HepG2 (cell line): ENCODE results near the gene SCFD1. TPM values are rescaled to one million over a fixed set of nuclear protein-coding genes. Genes with fewer than 3 reads are reported as not detected.

Experiments
- ARNT ChIP-seq: fragments of 450-650 bp; IDR thresholded peaks from 2 replicates; pipeline ENCODE4 v1.6.1; 2017
- ATF1 ChIP-seq: IDR thresholded peaks from 2 replicates; pipeline ENCODE4 v1.6.1; 2016; ENCODE audit warnings: mild to moderate bottlenecking, control low read depth
- ATF5 ChIP-seq: sonication (generic); formaldehyde crosslinking; IDR thresholded peaks from 2 replicates; pipeline ENCODE4 v1.4.0; 2020; ENCODE audit warnings: mild to moderate bottlenecking, low read depth, missing genetic modification reagents
- BORCS8-MEF2B ChIP-seq: sonication (generic); formaldehyde crosslinking; IDR thresholded peaks from 2 replicates; pipeline ENCODE4 v1.8.0; 2022; ENCODE audit warnings: mild to moderate bottlenecking, missing genetic modification reagents
- ERF ChIP-seq: IDR thresholded peaks from 2 replicates; pipeline ENCODE4 v1.6.1; 2018; ENCODE audit warnings: missing biosample characterization, missing genetic modification reagents
- ETV5 ChIP-seq: IDR thresholded peaks from 2 replicates; pipeline ENCODE4 v1.6.1; 2018; ENCODE audit warnings: missing biosample characterization, missing genetic modification reagents, inconsistent platforms, borderline replicate concordance
- FOSL2 ChIP-seq: sonication (generic); formaldehyde crosslinking; IDR thresholded peaks from 2 replicates; pipeline ENCODE4 v1.4.0; 2020; ENCODE audit warnings: missing genetic modification reagents
- GLI4 ChIP-seq: sonication (generic); formaldehyde crosslinking; IDR thresholded peaks from 2 replicates; pipeline ENCODE4 v1.5.1; 2020; ENCODE audit warnings: missing genetic modification reagents, mild to moderate bottlenecking, moderate library complexity, borderline replicate concordance
- MEIS1 ChIP-seq: sonication (generic); formaldehyde crosslinking; IDR thresholded peaks from 2 replicates; pipeline ENCODE4 v1.9.0; 2021; ENCODE audit warnings: mild to moderate bottlenecking, missing genetic modification reagents, moderate library complexity, borderline replicate concordance
- NFE2L1 ChIP-seq: sonication (generic); formaldehyde crosslinking; IDR thresholded peaks from 2 replicates; pipeline ENCODE4 v1.4.0; 2020; ENCODE audit warnings: missing genetic modification reagents, mild to moderate bottlenecking, borderline replicate concordance
- NKX3-1 ChIP-seq: sonication (generic); formaldehyde crosslinking; IDR thresholded peaks from 2 replicates; pipeline ENCODE4 v1.5.0; 2020; ENCODE audit warnings: missing genetic modification reagents
- PPARG ChIP-seq: conservative IDR thresholded peaks from 2 replicates; pipeline ENCODE4 v1.6.1; 2016; ENCODE audit warnings: missing biosample characterization, missing genetic modification reagents
- ZBTB2 ChIP-seq: sonication (generic); formaldehyde crosslinking; IDR thresholded peaks from 2 replicates; pipeline ENCODE4 v1.8.0; 2022; ENCODE audit warnings: low read depth, missing genetic modification reagents
- ZBTB33 ChIP-seq: sonication (generic); formaldehyde crosslinking; IDR thresholded peaks from 2 replicates; pipeline ENCODE4 v1.4.0; 2020; ENCODE audit warnings: missing genetic modification reagents
- ZFP90 ChIP-seq: sonication (generic); formaldehyde crosslinking; IDR thresholded peaks from 2 replicates; pipeline ENCODE4 v1.8.0; 2022; ENCODE audit warnings: missing genetic modification reagents, mild to moderate bottlenecking, inconsistent platforms, borderline replicate concordance
- ZNF20 ChIP-seq: sonication (generic); formaldehyde crosslinking; IDR thresholded peaks from 2 replicates; pipeline ENCODE4 v1.4.0; 2020; ENCODE audit warnings: mild to moderate bottlenecking, moderate library complexity, missing genetic modification reagents
- ZNF256 ChIP-seq: sonication (generic); formaldehyde crosslinking; conservative IDR thresholded peaks from 2 replicates; pipeline ENCODE4 v1.4.0; 2020; ENCODE audit warnings: missing genetic modification reagents
- ZNF430 ChIP-seq: sonication (generic); formaldehyde crosslinking; IDR thresholded peaks from 2 replicates; pipeline ENCODE4 v1.9.0; 2021; ENCODE audit warnings: mild to moderate bottlenecking, missing genetic modification reagents
- ZNF782 ChIP-seq: sonication (generic); formaldehyde crosslinking; IDR thresholded peaks from 2 replicates; pipeline ENCODE4 v1.4.0; 2020; ENCODE audit warnings: missing genetic modification reagents, mild to moderate bottlenecking, borderline replicate concordance
- ZNF792 ChIP-seq: IDR thresholded peaks from 2 replicates; pipeline ENCODE4 v1.6.1; 2016
- ZNF891 ChIP-seq: sonication (generic); formaldehyde crosslinking; IDR thresholded peaks from 2 replicates; pipeline ENCODE4 v1.5.0; 2020; ENCODE audit warnings: mild to moderate bottlenecking, missing genetic modification reagents
- polyA plus RNA-seq, 8 experiments: library from polyadenylated mRNA; depleted of rRNA in 3 of 8; stranded (reverse) in 7 of 8; unstranded in 1 of 8; fragments of >200 nt; fragmentation: Illumina TruSeq in 4 of 8; extraction: Trizol in 4 of 8; gene quantifications; 2 replicates each; pipeline versions ENCODE4 v1.2.1 to v1.2.3, GENCODE V29; 2011 to 2016; ENCODE audit warnings: low read depth in 4 of 8, missing spikeins in 1 of 8, mixed read lengths in 1 of 8; ENCODE audit not compliant: insufficient read depth in 1 of 8
- total RNA-seq, 5 experiments: library from RNA; depleted of rRNA; stranded (reverse); fragments of >200 nt; fragmentation: Illumina TruSeq; extraction: Trizol; gene quantifications; 2 replicates each; pipeline ENCODE4 v1.2.3, GENCODE V29; 2016; ENCODE audit warnings: low read depth in 1 of 5
- TF ChIP-seq, protein P1 (sequence below): sonication (generic); formaldehyde crosslinking; IDR thresholded peaks from 2 replicates; pipeline ENCODE4 v1.4.0; 2020; ENCODE audit warnings: missing genetic modification reagents
- TF ChIP-seq, protein P2 (sequence below): sonication (generic); formaldehyde crosslinking; conservative IDR thresholded peaks from 2 replicates; pipeline ENCODE4 v1.5.0; 2020; ENCODE audit warnings: missing genetic modification reagents

Gene SCFD1
- total and polyA plus RNA-seq, 2 of the 13 experiments (the other 11 are each of a cell fraction or from before 2014, with no cell fraction given), result 235 to 256 TPM

DNA sequence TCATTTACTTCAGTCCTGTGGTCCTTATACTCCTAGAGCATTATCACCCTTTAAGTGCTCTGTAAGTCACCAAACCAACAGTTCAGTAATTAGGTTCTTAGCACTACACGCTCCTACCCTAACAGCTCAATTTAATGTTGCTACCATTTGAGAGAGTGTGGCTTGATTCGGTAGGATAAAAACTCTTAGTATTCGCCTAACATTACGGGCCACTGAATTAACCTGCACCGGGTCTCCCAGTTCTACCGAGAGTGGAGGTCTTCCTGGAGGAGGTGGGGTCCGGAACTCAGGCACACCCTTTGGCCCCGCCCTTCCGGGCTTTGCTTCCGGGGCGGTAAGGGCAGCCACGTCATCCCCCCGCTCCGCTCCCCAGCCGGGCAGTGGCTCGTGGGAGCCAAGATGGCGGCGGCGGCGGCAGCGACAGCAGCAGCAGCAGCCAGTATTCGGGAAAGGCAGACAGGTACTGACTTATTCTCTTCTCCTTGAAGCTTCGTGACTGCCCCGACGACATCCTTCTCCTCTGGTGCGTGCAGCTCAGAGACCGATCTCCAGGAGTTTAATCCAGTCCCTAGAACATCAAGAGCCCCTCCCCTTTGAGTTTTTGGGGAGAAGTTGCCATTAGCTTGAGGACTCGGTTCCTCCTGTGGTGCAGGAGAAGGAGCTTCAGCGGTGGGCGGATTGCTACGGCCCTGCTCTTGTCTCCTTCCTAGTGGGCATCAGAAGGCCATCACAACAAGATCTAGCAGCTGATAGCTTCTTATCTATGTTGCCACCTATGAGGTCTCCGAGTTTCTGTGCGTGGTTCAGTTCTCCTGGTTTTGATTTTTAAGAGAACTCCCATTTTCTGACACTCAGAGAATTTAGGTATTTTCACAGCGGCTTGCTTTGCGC, at the start of gene SCFD1 (continued):
- peak; percentile 89 for TF ChIP-seq ZBTB2 (CRISPR knock-in tag)
- peak; percentile 95 for TF ChIP-seq FOSL2 (CRISPR knock-in tag)
- peak; percentile 100 for TF ChIP-seq ZNF891 (CRISPR knock-in tag)
- peak; percentile 99 for TF ChIP-seq GLI4
- no peak for TF ChIP-seq NFE2L1
- TF ChIP-seq ZFP90 (CRISPR knock-in tag), result peak; percentile 97
- TF ChIP-seq NKX3-1, result peak; percentile 97
- peak; percentile 98; the same call in 1 of the 2 replicates for TF ChIP-seq ZNF782 (CRISPR knock-in tag)
- peak; percentile 100 for TF ChIP-seq ERF (CRISPR knock-in tag)
- peak; percentile 97 for TF ChIP-seq ATF5
- peak; percentile 71; the same call in 1 of the 2 replicates for TF ChIP-seq ZNF20
- peak; percentile 93 for TF ChIP-seq ZNF256 (CRISPR knock-in tag)
- peak; percentile 100 for TF ChIP-seq MEIS1 (CRISPR knock-in tag)
- peak; percentile 100 for TF ChIP-seq ETV5 (CRISPR knock-in tag)
- TF ChIP-seq BORCS8-MEF2B (CRISPR knock-in tag), result peak; percentile 99
- peak; percentile 93 for TF ChIP-seq ATF1 (CRISPR knock-in tag)
- TF ChIP-seq, protein P1, sequence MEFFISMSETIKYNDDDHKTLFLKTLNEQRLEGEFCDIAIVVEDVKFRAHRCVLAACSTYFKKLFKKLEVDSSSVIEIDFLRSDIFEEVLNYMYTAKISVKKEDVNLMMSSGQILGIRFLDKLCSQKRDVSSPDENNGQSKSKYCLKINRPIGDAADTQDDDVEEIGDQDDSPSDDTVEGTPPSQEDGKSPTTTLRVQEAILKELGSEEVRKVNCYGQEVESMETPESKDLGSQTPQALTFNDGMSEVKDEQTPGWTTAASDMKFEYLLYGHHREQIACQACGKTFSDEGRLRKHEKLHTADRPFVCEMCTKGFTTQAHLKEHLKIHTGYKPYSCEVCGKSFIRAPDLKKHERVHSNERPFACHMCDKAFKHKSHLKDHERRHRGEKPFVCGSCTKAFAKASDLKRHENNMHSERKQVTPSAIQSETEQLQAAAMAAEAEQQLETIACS (CRISPR knock-in tag), result no peak
- TF ChIP-seq ZNF430, result peak; percentile 100
- peak; percentile 88 for TF ChIP-seq ZBTB33 (CRISPR knock-in tag)
- peak; percentile 82 for TF ChIP-seq PPARG
- TF ChIP-seq, protein P2, sequence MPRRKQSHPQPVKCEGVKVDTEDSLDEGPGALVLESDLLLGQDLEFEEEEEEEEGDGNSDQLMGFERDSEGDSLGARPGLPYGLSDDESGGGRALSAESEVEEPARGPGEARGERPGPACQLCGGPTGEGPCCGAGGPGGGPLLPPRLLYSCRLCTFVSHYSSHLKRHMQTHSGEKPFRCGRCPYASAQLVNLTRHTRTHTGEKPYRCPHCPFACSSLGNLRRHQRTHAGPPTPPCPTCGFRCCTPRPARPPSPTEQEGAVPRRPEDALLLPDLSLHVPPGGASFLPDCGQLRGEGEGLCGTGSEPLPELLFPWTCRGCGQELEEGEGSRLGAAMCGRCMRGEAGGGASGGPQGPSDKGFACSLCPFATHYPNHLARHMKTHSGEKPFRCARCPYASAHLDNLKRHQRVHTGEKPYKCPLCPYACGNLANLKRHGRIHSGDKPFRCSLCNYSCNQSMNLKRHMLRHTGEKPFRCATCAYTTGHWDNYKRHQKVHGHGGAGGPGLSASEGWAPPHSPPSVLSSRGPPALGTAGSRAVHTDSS (CRISPR knock-in tag), result peak; percentile 70; the same call in 1 of the 2 replicates
- peak; percentile 99 for TF ChIP-seq ZNF792 (CRISPR knock-in tag)
- no peak for TF ChIP-seq ARNT
